H4 (cell line): ENCODE measurements around the gene TOP3B. TPM values are rescaled to one million over a fixed set of nuclear protein-coding genes. Genes with fewer than 3 reads are reported as not detected.
A peak's percentile ranks its signal among the peaks of the same experiment; 100 is the strongest.
"Not testable (repeated sequence)": the region's sequence is repeated elsewhere in the genome, so short reads cannot be mapped to it uniquely, and the experiment has no call there.

ENCODE experiments used
- DNase-seq: peaks from one replicate; pipeline ENCODE4 v3.0.0-alpha.2; 2015; ENCODE audit warnings: low spot score
- total RNA-seq: library from RNA; depleted of rRNA; stranded (reverse); fragments of >200 nt; shearing (Covaris generic); gene quantifications from 2 replicates; pipeline ENCODE4 v1.2.3, GENCODE V29; 2014

Gene TOP3B
- total RNA-seq, 1 experiment from 2014 or later: 10.8 TPM

GRCh38 chr22:21945453-21946261, 36.9 kb downstream of the TOP3B start:
- DNase-seq: no peak

DNA sequence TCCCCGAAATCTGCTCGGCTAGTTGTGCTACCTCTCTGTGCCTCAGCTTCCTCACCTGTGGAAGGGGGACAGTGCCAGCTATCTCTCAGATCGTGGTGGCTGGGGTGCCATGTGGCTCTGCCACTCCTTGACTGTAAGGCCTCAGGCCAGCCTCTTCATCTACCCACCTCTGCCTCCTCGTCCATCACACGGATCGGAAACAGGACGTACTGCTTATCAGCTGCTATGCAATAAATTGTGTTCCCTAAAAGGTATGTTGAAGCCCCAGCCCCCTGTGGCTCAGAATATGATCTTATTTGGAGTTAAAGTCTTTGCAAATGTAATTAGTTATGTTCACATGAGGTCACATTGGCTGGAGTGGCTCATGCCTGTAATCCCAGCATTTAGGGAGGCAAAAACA, 37.7 kb downstream of the TOP3B start:
- no peak for DNase-seq

DNA sequence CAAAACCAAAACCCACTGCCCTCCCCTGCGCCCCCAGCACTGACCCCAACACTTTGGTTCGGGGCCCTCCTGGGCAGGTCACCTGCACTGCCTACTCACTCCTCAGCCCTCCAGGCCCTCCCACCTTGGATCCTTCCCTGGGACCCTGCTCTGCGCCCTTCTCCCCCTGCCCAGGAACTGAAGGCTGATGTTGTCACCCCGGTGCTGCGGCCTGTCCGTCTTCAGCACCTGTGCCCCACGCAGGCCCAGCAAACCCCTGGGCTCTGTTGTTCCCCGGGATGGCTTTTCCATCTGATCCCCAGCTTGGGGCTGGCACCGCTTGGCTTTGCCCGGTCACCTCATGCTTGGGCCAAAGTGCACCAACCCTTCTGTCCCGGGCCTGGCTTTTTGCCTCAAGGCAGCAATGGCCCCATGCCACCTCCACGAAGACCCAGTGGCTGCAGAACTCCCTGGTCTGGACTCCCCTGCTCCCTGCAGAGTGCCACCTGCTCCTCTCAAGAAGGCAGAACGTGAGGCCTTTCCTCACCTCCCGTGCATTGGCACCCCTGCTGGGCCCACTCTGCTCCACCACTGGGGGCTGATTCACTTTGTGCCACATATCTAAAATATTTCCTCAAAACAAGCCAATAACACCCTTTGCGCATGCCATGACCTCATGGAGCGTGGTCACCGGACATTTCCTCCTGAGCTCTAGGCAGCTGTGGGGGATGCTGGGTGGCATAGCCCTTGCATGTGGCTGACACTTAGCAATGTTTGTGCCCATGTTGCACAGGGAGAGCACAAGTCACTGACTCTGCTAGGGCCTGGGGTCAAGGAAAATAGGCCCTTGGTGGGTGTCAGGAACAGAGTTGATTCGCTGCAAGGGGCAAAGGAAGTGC, 38.8 kb downstream of the TOP3B start:
- DNase-seq: no peak

- DNase-seq: peak; percentile 42
Measured at GRCh38 chr22:21942407-21943343, 39.9 kb downstream of the TOP3B start.

GRCh38 chr22:21941921-21942320, 40.7 kb downstream of the TOP3B start:
- DNase-seq: no peak

DNA sequence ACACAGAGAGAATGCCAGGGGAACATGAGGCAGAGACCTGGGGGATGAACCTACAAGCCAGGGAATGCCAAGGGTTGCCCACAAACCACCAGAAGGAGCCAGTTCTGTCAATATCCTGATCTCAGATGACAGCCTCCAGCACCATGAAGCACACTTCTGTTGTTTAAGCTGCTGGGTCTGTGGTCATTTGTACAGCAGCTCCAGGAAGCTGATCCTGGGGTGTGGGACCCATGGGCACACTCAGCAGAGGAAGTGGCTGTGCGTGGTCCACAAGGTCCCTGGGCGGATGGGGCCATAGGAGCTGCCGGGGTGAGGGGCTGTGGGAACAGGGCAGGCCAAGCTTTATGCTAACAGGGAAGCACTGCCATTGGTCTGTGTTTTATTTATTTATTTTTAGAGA, 42.1 kb downstream of the TOP3B start:
- no peak for DNase-seq

DNA sequence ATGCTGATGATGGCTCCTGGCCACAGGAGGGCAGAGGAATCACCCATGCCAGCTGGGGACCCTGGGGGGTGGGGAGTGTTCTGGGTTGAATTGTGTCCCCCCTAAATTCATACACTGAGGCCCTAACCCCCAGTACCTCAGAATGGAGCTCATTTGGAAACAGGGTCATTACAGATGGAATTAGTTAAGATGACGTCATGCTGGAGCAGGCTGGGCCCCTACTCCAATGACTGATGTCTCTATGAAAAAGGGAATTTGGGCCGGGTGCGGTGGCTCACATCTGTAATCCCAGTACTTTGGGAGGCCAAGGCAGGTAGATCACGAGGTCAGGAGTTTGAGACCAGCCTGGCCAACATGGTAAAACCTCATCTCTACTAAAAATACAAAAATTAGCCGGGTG, 42.7 kb downstream of the TOP3B start:
- DNase-seq: not testable (repeated sequence)

DNA sequence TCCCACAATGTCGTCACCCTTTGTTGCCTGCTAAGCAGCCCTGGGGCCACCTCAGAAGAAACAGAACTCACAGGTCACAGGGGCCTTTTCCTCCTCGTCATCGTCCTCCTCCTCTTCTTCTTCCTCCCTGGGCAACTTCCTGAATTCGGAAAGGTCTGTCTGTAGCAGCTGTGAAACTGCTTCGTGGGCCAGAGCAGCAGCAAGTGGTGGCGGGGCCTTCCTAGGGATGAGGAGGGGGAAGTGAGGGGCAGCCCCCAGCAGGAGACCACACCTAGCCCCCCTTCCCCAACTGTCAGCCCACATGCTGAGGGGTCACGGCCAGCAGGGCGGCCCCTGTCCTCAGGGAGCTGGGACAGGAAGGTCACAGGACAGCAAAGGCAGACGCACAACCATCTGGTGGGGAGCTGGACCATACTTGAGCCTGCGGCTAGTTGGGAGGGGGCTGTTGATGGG, 43.1 kb downstream of the TOP3B start:
- DNase-seq: no peak

DNA sequence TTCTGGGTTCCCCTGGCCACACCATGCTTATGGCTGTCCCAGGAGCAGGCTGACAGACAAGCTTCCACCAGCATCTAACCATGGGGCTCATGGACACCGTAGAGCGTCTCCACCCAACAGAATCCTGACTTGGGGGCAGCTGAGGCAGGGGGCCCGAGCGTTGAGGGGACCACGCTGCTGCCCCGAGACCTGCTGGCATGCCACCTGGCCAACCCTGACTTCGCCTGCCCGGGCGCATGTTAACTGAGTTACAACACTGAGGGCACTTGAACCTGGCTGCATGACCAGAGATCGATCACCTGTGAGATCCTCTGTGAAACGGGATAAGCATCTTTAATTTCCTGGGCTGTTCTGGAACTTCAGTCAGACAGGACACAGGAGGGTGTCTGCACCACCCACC, 43.7 kb downstream of the TOP3B start:
- no peak for DNase-seq

DNA sequence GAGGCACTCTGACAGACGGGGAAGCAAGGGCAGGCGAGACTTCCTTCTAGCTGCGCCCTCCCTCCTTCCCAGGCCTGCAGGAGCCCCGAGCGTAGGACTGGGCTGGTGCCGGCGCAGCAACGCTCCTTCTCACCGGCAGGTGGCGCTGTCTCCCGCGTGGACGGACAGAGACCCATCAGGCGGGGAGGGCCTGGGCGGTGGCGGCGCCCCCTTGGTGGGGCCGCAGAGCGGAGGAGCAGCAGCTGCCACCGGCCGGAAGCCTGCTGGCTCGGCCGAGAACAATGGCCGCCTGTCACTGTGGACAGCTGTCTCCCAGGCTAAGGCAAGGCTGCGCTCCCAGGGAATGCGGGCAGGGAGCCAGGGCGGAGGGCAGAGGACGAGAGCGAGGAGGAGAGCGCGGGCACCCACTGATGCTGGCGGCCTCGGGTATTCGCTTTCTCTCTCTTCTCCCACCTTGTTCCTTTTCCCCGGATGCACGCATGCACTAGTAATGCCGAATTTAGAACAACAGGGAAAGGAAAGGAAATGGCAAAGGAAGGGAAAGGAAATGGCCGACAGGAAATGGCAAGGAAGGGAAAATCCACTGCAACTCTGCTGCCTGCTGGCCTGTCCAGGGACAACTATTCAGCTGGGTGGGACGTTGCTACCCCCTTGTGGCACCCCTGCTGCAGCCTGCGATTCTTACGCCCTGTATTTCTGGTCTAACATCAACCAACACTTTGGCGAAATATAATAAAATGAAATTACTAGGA, 44.3 kb downstream of the TOP3B start:
- peak; percentile 81 for DNase-seq

DNA sequence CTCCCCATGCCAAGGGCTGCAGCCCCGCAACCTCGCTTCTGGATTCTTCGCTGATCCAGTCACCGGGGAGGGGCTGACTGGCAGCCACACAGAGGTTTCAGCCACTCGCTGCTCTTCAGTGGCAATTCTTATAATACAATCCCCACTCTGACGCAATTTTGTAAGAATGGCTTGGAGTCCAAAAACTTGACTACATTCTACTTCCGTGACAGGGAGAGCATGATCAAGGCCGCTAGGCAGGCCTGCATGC, 44.8 kb downstream of the TOP3B start:
- no peak for DNase-seq

DNA sequence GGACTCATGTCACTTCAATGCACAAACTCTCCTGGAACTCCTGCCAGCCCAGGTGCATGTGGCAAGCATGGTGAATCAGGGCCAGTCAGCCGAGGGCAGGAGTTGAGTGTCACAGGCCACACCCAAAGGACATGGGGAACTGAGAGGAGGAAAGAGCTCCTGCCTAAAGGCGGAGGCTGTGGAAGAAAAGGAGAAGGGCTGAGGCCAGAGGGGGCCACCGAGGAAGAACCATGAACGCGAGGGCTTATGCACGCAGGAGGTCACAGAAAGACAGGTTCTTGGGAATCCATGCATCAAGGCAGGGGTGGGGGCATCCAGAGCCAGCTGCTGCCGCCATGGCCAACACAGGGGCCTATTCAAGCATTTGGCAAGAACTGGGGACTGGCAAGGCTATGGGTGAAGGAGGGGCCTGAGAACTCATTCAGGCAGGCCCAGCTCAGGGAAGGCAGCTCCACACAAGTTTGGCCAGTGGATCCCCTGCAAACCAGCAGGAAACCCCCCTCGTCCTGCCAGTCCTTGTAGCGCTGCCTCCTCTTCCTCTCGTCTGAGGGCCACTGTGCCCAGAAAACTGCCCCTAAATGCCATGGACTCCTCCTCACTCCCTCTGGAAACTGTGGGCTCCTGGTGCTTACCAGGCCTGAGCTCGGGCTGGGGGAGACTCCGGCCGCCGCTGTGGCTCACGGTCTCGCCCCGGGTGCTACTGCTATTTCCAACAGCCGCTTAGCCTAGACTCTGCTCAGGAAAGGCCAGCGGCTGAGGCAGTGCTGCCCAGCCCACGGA, 45.4 kb downstream of the TOP3B start:
- DNase-seq: no peak

DNA sequence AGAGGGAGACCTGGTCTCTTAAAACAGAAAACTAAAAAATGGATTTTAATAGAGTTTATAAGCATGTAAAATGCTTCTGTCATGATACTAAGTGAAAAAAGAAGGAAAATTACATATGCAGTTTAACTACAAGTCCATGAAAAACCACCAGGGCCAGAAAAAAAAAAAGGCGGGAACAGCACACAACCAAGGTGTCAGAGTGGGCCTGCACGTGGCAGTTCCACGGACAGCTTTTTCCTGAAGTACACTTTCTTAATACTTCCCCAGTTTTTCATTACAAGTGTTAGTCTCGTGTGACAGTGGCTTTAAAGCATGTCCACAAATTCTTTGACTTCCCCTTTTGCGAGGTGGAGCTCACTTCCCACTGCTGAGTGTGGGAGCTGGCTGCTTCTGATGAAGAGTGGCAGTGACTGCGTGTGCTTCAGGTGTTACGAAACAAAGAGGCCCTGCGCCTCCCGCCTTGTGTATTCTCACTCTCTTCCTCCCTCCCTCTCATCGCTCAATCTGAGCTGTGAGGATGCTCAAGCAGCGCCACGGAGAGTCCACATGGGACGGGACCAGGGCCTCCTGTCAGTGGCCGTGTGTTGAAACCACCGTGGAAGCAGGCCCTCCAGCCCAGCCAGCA, 46.3 kb downstream of the TOP3B start:
- DNase-seq: no peak

DNA sequence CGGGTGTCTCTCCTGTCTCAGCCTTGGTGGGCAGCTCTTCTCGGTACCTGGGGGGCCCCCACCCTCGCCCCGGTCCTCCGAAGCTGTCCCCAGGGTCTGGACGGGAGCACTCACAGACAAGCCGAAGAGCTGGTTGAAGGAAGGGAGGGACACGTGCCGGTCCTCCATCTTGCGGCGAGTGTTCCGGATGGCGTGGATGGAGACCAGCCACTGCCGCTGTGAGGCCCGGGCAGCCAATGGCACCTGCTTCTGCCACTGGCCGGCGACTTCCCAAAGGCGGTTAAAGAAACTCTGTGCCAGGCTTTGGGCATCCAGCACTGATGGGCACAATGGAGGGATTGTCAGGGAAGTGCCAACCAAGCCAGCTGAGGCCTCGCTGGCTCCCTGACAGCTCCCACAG, 48.7 kb downstream of the TOP3B start:
- DNase-seq: no peak

DNA sequence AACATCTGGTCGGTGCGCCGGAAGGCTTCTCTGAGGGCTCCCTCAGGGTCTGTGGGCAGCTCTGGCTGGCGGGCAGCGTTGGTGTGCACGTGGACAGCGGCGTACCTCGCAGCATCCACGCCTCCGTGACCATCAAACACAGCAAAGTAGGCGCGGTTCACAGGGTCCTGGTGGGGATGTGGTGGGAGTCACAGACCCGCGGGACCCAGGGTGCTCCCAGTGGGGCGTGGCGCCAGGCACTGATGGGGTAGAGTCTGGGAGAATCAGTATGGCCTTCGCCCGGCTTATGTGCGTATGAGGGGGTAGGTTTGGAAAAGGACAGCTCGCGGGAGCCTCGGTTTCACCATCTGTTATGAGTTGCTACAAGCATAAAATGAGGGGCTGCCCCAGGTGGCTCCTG, 49.2 kb downstream of the TOP3B start:
- DNase-seq: no peak

DNA sequence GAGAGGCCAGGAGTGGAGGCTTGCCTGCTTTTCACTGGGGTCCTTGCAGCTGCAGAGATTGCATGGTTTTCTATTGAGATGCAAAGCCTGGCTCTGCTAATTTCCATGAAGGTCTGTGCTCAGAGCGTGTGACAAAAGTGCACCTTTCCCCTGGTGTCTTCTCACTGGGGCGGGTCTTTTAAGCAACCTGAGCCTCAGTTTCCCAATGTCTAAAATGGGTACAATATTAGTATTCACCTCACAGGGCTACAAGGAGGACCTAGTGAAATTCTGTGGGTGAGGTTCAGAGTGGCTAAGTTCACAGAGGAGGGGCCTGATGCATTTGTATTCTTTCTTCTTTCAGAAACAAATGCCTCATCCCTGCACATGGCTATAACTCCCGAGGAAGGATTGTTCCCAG, 50.2 kb downstream of the TOP3B start:
- no peak for DNase-seq

DNA sequence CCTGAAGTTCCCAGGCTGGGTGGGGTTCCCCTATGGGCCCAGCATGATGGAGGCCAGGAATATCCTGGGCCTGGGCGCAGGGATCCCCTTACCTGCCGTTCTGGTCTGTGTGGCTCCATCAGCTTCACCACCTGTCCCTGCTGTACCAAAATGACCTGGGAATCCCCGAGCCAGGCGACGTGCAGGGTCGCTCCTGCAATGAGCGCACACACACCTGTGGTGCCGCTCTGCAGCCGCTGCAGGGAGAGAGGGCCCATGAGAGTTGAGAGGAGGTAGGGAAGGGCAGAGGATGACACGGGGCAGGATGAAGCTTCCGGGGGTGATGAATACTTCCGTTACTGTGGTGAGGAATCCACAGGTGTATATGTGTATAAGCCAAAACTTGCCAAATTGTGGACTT, 51.5 kb downstream of the TOP3B start:
- DNase-seq: no peak

GRCh38 chr22:21929253-21929652, 53.3 kb downstream of the TOP3B start:
- no peak for DNase-seq

DNA sequence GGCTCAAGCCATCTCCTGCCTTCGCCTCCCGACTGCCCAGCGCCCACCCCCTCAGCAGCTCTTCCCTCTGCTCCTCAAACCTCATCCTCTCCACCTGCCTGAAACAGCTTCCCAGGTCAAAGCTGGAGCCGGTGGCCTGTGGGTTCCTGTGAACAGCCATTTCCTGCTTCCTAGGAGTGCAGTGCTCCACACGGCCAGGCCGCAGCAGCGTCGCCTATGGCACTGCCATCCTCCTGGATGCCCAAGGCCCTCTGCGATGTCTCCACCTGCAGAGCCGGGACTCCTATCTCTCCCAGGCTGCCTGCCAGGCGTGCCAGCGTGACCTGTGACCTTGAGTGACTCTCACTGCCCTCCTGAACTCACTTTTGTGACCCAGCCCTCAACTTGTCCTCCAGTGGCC, 54.5 kb downstream of the TOP3B start:
- no peak for DNase-seq

- no peak for DNase-seq
Measured at GRCh38 chr22:21927174-21927823, 55.3 kb downstream of the TOP3B start.
